SKM-1 treated with dmso at 0.1 percent for 144 hours (cell line): ENCODE measurements around the gene CLEC3A.
"Not testable (repeated sequence)": the region's sequence is repeated elsewhere in the genome, so short reads cannot be mapped to it uniquely, and the experiment has no call there.

Source experiments
- DNase-seq: peaks from one replicate; lab custom pipeline; 2025; ENCODE audit not compliant: unreplicated experiment; lab: John Stamatoyannopoulos, UW

CLEC3A gene

DNA sequence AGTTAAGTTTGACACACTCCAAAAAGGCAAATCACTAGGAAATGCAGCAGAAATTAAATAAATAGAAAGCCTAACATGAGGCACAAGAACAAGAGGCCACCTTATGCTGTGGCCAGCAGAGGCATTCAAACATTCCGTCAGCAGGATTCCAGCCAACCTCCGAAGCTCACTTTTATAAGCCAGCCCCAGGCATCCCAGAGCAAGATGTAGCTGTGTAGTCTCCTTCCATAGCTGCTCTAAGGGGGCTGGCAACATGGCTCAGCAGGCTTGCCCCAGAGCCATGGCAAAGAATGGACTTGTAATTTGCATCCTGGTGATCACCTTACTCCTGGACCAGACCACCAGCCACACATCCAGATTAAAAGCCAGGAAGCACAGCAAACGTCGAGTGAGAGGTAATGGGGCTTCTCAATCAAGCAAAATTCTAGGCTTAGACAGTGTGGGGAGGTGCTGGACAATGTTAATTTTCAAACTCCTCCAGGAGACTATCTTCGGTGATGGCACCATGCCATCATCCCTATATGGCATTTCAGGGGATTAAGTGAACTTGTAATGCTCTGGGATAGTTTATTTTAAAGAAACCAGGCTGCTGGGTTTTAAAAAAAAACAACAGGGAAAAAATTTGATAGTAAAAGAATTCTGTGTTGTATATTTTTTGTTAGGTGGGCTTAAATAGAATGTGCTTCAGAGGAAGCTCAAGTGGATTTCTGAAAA is at the start of gene CLEC3A:
Gene CLEC3A, plus strand, starts transcription at position 202 of the 714 bp plus-strand sequence. Its CDS starts 79 bp downstream, at position 281.
- no peak for DNase-seq

DNA sequence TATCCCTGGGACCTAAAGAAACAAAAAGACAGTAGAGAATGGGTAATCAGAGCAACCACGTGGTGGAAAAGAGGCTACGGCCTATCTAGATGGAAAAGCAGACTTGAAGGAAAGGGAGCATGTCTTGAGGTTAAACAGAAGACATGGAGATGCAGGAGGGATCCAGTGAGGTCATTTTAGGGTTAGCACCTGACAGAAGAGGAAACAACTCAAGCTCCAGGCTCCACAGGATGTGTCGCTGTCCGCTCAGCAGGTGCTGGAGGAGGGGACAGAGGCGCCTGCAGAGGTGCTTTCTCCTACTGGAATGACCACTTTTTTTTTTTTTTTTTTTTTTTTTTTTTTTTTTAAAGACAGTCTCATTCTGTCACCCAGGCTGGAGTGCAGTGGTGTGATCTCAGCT is 47.5 kb upstream of the CLEC3A start:
- no peak for DNase-seq

GRCh38 chr16:77975942-77976341 is 46.4 kb upstream of the CLEC3A start:
- DNase-seq = no peak

DNA sequence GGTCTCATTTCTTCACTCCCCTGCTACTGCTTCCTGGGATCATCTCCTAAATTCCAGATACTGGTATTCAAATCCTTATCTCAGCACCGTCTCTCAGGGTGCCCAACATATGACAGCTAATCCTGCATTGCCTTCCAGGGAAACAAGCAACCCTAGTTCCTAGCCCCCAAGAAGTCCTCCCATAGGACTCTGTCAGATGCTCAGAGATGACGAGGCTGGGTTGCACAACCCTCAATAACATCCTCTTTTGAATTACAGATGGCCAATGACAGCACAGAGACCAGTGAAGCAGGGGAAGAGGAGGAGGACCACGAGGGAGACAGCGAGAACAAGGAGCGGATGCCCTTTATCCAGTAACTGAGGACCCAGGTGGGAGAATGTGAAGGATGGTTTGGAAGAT is 45.0 kb upstream of the CLEC3A start:
- DNase-seq = no peak

DNA sequence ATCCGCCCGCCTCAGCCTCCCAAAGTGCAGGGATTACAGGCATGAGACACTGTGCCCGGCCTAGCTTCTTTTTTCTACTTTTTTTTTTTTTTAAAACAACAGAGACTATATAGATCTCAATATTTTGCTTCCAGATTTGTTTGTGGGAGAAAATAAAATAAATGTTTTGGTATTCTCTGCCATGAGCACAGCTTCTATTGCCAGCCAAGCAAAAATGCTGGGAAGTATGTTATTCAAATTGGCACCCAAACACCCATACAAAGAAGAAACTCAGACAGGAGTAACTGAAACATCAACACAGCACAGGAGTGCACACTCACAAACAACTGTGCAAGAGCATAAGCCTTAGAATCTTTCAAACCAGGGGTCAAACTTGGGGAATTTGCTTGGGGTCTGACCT is 37.2 kb upstream of the CLEC3A start:
- no peak for DNase-seq

DNA sequence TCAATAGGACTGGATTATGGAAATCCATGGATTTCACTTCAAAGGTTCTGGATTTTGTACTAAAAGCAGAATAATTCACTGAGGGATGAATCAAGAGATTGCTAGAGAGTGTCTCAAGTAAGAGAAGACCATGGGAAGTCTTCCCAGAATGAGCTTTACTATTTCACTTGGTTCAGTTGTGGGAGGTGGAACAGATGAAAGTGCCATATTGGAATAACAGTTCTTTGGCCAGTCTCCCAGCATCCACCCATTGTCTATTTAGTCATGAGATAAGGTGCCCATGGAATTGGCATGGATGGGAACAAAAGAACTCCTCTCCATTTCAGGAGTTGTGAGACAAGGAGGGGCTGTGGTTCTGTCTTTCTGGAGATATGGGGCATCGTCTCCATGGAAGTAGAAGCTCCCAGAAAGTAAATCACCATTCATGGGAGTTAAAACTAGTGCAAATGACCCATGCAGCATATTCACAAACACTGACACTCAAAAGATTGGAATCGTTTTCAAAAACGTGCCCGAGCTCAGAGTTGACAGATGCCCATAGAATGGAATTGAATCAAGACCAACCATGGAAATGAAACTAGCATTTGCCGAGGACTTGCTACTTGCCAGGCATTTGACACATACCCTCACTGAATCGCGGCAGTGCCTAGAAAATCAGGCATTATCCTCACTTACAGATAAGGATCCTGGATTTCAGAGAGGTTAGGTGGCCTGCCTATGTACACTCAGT is 36.2 kb upstream of the CLEC3A start:
- DNase-seq = no peak

DNA sequence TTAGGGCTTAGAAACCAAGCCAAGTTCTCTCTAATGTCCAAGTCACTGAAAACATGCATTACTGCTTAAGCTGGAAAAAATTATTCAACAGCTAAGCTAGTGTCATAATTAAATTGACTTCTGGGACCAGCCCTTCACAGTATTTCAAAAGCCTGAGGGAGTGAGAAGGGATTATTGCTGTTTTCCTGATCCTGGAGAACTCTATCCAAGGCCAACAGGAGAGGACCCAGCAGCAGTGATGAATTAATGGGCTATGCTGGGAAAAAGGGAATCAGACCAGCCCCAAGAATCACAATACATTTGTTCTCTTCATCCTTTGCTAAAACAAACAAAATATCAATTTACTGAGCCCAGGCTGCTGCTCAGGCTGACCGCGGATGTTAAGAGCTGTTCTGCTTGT is 34.5 kb upstream of the CLEC3A start:
- DNase-seq = no peak

GRCh38 chr16:77989846-77990245 is 32.5 kb upstream of the CLEC3A start:
- DNase-seq = no peak

DNA sequence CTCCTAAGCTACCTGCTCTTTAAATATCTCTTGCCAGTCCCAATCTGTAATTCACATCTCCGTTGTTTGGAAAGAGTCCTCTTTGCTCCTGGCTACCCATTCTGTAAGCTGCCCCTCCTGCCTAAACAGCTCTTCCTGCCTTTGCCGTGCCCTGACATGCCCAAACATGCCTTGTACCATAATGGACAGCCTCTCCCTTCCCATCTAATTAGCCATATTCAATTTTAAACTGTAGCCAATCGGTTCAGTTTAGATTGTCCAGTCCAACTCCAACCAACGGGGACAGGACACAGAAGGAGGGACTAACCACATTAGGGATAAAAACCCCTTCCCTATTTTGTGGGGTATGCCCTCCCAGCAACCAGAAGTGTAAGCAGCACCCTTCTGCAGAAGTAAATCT is 30.6 kb upstream of the CLEC3A start:
- no peak for DNase-seq

GRCh38 chr16:77992381-77992780 is 30.0 kb upstream of the CLEC3A start:
- DNase-seq = not testable (repeated sequence)

DNA sequence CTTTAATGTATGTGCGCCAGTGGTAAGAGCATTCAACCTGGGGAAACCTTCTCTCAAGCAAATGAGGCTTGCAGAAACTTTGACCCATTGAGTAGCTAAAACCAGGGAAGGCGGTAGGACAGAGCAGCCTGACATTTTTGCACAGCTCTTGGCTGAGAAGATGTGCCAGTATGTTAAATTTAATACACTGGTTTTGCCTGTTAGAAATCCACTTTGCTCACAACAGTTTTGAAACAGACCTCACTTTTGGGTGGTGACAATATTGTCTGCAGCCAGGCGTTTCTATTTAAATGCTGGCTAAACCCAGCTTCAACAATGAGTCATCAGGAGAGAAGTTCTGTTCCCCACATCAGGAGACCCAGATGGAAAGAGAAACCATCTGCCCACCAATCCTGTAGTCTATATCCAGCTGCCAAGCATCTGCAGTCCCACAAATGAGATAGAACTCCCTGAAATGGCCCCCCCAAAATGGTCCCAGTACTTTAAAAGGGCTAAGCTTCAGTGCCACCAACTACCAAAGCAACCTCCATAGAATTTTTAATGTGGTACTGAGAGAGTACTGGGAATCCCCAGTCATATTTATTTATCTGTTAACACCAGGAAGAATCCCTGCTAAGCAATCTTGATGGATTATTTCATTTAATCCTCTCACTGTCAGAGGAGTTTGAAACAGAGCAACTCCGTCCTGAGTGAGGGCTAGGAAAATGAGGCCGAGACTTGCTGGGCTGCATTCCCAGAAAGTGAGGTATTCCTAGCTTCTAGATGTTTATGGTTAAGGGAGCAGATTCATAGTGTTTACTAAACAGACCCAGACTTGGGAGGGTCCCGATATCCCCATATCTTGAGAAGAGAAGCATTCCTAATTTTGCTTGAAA is 29.0 kb upstream of the CLEC3A start:
- no peak for DNase-seq

DNA sequence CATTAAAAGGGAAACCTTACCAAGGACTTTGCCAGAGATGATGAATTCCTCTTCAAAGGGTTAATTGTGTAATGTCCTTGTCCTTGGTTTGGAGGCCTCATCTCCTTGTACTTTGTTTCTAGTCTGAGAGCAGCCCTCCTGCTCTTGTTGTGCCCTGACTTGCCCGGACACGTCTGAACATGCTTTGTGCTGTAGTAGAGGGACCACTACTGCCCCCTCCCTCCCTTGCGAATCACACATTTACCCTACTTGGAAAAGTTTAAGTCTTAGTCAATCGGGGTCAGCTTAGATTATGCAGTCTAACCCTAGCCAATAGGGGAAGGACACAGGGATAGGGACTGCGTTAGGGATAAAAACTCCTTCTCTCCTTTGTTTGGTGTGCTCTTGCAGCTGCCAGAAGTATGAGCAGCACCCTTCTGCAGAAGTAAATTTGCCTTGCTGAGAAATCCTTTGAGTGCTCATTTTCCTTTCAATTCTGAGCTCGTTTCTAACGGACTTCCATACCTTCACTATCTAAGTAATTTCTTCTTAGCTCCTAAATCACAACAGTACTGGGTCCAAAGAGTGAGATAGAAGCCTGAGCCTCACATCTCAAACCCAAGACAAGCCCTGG is 26.4 kb upstream of the CLEC3A start:
- no peak for DNase-seq

DNA sequence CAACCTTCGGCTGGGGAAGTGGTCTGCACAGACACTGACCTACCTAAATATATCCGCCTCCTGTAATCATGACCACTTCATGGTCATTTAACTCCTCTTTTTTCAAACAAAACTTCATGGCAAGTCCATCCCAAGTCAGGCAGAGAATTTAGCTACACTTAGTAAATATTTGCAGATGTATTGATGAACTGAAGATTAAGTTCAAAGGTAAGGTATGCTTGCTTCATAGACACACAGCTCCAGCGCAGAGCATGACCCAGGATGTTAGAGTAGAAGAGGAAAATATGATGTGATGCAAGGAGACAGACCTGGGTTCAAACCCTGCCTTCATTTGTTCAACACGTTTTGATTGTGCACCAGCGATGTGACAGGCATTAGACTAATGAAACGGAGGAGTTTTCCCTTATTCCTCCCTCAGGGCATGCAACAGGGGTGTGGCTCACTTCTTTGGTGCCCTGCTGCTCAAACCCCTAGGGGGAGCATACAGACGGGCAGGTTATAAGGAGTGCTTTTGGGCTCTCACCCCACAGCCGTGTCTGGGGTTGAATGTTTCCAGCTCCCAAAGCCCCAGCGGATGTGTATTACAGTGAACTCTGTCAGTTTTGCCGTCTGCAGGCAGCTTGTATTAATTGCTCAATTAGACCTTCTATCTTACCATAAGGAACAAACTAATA is 23.9 kb upstream of the CLEC3A start:
- DNase-seq = no peak

DNA sequence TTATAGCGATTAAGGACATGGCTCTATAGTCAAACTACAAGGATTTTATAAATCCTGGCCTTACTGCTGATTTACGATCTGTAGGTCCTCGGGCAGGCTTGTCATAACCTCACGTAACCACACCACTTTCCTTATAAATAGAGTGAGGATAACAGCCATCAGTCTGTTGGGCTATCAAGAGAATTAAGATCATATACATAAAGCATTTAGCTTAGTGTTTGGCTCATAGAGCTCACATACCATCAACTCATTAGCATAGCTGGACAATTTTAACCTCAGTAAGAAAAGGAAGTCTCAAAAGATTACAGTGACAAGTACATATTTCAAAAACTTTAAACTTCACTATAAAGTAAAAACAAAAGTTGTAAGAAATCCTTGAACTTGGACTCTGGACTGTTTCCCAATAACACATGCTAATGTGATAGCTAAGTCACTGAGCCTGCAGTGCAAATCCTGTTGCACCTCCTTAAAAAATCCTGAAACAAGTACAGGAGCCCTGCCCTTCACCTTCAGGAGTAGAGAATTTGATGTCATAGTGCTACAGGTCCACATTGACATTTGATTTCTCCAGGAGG is 20.8 kb upstream of the CLEC3A start:
- DNase-seq = no peak

DNA sequence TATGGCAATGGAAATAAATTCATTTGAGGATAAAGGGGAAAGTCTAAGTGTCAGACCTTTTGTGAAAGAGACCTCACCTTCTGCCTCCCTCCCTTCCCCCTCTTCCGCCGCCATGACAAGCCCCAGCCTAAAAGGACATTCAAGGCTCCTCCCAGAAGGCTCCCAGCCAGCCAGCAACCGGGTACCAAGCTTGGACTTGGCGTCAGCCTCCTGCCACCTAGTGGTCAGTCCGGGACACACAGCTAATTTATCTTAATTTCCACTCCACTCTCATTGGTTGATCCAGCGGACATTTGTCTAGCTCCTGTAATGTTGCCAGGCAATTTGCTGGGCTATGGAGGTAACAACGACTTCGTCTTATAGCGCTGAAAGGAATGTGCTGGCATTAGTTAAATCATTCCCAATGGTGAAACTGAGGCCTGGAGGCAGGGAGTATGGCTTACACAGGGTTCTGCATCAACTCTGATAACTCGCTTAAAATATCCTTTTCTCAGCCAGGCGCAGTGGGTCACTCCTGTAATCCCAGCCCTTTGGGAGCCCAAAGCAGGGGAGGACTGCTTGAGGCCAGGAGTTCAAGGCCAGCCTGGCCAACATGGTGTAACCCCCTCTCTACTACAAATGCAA is 19.3 kb upstream of the CLEC3A start:
- DNase-seq = peak; percentile 72

- no peak for DNase-seq
Observed at GRCh38 chr16:78004517-78004916, 17.8 kb upstream of the CLEC3A start.

- DNase-seq = peak; percentile 4
Observed at GRCh38 chr16:78005881-78006280, 16.5 kb upstream of the CLEC3A start.

- DNase-seq = no peak
Observed at GRCh38 chr16:78007121-78007520, 15.2 kb upstream of the CLEC3A start.

DNA sequence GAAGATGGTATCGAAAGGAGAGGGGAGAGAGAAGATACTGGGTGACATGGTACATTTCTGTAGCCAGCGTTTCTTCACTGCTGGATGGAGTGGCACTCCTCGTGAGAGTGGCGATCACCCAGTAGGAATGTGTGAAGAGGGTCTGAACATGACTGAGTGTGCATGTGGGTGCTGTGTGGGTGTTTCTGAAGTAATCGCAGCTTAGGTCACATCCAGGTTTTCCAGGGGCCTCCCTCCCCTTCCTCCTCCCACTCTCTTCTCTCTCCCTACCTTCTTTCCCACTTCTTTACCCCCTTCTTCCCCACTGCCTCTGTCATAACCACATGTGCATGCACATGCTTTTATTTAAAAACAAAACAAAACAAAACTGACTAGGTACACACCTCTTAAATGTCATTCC is 1.8 kb downstream of the CLEC3A start:
- DNase-seq = no peak

GRCh38 chr16:78025631-78026030 is 3.3 kb downstream of the CLEC3A start:
- no peak for DNase-seq
